ENCODE results near the gene ZNF335.

The ZNF335 gene

DNA sequence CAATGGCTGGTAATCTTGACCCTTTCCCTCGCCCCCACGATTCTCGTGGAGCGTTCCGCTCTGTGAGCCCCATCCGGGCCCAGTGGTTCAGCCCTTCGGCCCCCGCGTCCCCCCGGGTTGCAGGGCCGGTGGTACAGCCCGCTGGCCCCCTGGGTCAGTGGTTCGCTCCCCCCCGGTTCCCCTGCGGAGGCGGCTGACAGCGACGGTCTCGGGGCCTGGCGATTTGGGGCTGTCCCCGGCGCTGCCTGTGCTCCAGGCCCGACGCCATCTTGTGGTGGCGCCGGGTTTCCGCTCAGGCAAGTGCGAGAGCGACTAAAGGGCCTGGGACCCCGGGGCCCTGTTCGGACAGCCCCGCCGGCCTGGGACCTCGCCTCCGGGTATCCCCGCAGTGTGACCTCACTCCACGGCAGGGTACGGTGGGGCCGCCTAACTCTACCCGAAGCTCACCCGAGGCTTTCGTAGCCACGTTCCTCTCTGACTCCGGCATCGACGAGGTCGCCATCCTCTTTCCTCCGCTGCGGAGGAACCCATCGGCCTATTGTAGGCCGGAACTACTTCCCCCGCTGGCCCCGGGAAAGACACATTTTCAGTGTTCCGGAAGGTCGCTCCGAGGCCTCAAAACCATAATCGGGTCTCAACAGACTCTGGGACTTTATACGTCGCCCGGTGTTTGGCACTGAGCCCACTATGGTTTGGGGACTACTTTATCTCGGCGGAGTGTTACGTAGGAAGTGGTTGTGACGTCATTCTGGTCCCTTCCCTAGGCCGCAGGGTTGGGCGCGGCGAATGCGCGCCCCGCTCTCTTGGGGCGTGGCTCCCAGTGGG lies at the start of gene ZNF335:
TSS of gene ZNF335 (minus strand) at position 529 of the 825 bp plus-strand sequence. CDS start 793 bp downstream, outside the sequence.
- DNase-seq (ENCODE audit: low read depth in 2 of 2, low spot score in 1 of 2): peak; percentile 86 to 87

GRCh38 chr20:46020555-46020954 lies 48.6 kb upstream of the ZNF335 start:
- no peak for DNase-seq (ENCODE audit: low read depth in 2 of 2, low spot score in 1 of 2)

DNA sequence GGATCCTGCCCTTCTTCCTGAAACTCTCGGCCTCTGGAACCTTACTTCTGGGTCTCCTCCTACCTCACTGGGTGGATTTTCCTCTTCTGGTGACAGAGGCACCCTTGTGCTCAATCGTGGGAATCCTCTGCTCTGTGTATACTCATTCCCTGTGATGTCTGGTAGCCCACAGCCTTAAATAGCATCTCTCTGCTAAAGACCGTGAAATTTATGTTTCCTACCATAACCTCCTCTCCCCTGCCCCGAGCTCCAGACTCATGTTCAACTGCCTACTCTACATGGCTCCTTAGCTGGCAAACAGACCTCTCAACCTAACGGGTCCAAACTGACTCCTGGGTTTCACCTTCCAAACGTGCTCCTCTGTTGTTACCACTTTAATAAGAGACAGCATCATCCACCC lies 46.6 kb upstream of the ZNF335 start:
- no peak for DNase-seq (ENCODE audit: low read depth in 2 of 2, low spot score in 1 of 2)

DNA sequence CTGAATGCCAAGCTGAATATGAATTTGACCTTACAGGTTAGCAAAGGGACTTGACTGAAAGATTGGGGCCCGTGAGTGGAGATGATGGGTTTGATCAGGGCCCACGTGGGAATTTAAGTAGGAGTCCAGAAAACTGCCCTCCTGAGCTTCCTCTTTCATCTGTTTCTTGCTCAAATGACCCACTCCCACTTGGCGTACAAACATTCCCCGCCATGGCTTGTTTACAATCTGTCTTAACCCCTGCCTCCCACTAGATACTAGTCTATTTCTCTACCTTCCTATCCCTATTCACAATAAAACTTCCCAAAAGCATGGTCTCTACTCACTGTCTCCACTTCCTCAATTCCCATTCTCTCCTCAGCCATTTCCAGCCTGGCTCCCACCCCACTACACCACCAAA lies 46.1 kb upstream of the ZNF335 start:
- DNase-seq (ENCODE audit: low read depth in 2 of 2, low spot score in 1 of 2): no peak

GRCh38 chr20:46017272-46017671 lies 45.3 kb upstream of the ZNF335 start:
- no peak for DNase-seq (ENCODE audit: low read depth in 2 of 2, low spot score in 1 of 2)

DNA sequence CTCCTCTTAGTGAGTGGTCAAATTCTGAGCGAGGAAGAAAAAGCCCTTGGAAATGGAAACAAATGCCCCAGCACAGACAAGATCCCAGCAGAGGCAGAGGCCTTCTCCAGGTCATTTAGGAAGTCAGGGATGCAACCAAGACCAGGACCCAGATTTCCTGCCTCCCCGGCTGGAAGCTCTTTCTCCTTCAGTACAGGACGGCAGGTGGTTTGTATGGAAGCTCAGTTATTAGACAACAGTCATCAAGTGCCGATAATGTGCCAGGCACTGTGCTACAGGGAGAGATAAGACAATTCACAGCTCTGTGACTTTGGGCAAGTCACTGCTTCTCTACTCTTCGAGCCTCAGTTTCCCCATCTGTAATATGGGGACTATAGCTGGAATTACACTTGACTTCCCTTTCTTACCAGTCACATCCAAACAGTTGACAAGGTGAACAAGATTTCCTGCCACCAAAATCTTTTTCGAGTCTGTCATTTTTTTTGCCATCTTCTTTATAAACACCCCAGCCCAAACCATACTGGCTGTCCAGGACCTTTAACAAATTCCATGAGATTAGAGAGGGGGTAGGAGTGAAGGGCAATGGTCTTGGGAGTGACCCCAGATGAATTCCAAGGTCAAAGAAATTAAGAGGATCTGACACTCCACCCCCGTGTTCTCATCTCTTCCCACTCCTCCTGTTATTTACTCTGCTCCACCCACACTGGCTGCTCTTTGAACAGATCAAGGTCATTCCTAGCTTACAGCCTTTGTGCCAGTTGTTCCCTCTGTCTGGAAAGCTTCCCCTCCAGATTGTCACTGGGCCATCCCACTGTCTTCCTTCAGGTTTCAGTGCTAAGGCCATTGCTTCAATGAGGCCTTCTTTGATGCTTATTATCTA lies 42.8 kb upstream of the ZNF335 start:
- DNase-seq (ENCODE audit: low read depth in 2 of 2, low spot score in 1 of 2): no peak

DNA sequence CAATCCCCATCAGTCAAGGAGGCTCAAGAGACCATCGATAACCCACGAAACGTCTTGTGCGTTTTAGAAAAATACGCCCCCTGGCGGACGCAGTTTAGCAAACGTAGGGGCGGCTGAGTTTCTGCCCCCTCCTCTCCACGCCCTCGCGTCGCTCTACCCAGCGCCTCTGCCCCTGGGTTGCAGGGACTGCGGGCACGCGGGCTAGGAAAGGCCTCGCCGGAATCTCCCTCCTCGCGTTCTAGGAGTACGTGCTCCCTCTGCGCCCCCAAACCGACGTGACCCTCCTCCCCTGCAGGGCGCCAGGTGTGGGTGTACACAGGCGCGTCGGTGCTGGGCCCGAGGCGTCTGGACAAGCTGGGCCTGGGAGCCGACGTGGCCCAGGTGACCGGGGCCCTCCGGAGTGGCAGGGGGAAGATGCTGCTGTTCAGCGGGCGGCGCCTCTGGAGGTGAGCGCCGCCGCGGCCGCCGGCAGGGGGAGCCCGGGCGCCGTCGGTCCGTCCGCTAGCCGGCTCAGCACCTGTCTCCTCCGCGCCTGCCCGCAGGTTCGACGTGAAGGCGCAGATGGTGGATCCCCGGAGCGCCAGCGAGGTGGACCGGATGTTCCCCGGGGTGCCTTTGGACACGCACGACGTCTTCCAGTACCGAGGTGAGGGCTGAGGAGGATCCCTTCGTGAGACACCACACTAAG lies 42.0 kb upstream of the ZNF335 start:
- DNase-seq (ENCODE audit: low read depth in 2 of 2, low spot score in 1 of 2): peak; percentile 31 to 45

- no peak for DNase-seq (ENCODE audit: low read depth in 2 of 2, low spot score in 1 of 2)
These were observed 41.4 kb upstream of the ZNF335 start for GRCh38 chr20:46013322-46013828.

DNA sequence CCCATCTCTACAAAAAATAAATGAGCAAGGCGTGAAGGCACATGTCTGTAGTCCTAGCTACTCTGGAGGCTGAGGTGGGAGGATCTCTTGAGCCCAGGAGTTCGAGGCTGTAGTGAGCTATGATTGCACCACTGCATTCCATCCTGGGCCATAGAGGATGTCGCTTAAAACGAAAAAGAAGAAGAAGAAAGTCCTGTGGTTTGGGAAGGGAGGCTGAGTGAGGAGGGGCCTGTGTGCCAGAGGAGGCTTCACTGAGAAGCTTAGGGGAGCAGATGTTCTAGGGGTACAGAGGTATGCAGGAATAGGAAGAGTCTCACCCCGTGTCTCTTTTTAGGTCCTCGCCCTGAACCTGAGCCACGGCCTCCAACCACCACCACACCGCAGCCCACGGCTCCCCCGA lies 40.9 kb upstream of the ZNF335 start:
- DNase-seq (ENCODE audit: low read depth in 2 of 2, low spot score in 1 of 2): no peak

DNA sequence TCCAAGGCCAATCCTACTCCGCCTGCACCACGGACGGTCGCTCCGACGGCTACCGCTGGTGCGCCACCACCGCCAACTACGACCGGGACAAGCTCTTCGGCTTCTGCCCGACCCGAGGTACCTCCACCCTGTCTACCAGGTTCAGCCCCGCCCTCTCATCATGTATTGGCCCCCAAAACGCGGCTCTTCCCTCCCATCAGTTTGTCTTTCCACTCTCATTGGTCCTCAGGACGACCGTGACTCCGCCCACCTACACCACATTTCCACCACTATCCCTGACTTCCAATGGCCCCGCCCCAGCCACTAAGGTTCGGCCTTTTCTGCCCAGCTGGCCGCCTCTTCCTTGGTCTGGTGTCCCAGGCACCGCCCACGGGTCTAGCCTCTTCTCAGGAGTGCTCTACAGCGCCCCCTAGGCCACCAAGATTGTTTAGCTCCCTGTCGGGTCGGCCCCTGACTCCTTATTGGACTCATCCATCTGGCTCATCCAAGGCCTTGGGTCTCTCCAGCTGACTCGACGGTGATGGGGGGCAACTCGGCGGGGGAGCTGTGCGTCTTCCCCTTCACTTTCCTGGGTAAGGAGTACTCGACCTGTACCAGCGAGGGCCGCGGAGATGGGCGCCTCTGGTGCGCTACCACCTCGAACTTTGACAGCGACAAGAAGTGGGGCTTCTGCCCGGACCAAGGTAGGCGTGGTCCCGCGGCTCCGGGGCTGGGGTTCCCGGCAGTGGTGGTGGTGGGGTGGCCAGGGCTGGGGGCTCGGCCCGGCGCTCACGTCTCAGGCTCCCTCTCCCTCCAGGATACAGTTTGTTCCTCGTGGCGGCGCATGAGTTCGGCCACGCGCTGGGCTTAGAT lies 39.9 kb upstream of the ZNF335 start:
- DNase-seq (ENCODE audit: low read depth in 2 of 2, low spot score in 1 of 2): no peak

GRCh38 chr20:46010491-46011391 lies 38.7 kb upstream of the ZNF335 start:
- DNase-seq (ENCODE audit: low read depth in 2 of 2, low spot score in 1 of 2): no peak

DNA sequence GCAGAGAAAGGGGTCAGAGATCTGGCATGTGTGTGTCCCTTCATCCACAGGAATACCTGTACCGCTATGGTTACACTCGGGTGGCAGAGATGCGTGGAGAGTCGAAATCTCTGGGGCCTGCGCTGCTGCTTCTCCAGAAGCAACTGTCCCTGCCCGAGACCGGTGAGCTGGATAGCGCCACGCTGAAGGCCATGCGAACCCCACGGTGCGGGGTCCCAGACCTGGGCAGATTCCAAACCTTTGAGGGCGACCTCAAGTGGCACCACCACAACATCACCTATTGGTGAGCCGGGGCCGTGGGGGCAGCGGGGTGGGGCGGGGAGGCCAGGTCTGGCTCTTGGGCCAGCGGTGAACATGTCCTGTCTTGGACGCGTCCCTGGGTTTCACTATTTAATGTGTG lies 37.8 kb upstream of the ZNF335 start:
- DNase-seq (ENCODE audit: low read depth in 2 of 2, low spot score in 1 of 2): no peak

GRCh38 chr20:46007671-46008070 lies 35.7 kb upstream of the ZNF335 start:
- DNase-seq (ENCODE audit: low read depth in 2 of 2, low spot score in 1 of 2): no peak

GRCh38 chr20:46006964-46007363 lies 35.0 kb upstream of the ZNF335 start:
- DNase-seq (ENCODE audit: low read depth in 2 of 2, low spot score in 1 of 2): no peak

DNA sequence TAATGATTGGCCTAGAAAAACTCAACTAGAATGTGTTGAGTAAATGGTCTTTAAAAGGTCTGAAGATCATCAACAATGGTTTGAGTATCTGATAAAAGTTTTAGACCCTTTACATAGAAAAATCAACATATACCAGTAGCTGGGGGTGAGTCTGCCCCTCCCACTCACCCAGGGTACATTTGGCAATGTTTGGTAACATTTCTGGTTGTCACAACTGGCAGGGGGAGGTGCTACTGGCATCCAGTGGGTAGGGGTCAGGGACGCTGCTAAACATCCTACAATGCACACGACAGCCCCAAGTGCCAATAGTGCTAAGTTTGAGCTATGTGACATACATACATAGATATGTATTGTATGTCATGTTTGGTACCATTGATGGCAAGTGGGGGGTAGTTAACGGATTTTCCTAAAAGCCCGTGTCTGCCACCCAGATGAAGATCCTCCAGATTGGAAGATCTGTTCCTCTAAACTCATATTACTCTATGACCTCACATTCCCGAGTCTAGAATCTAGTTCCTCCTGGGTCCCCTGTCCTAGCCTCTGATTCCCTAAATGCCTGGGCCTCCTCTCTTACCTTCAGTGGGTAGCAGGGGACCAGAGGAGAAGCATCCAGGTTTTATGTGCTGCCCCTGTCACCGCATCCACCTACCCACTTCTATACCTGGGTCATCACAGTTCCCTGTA lies 34.2 kb upstream of the ZNF335 start:
- no peak for DNase-seq (ENCODE audit: low read depth in 2 of 2, low spot score in 1 of 2)

DNA sequence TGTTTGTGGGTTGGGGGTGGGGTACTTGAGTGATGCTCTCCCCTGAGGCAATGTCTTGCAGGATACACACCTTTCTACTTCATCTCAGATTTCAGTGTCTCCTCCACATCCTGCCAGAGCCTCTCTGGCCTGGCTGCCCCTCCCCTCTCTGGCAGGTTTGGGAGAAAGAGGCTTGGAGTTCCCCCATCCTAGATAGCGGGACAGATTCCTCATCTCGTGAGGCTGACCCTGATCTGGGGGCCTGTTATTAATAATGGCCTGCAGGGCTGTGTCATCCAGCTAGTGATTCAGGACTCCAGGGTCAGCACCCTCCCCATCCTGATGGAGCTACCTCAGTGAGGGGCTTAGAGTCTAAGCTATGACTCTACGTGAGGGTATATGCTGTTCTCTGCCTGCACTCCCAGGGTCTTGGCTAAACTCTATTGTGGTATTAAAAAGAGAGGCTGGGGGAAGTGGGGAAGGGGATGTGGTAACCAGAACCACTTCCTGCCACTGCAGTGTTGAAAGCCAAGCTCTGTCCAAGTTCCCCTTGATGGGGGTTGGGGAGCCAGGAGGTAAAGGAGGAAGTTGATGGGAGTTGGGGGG lies 33.0 kb upstream of the ZNF335 start:
- no peak for DNase-seq (ENCODE audit: low read depth in 2 of 2, low spot score in 1 of 2)

DNA sequence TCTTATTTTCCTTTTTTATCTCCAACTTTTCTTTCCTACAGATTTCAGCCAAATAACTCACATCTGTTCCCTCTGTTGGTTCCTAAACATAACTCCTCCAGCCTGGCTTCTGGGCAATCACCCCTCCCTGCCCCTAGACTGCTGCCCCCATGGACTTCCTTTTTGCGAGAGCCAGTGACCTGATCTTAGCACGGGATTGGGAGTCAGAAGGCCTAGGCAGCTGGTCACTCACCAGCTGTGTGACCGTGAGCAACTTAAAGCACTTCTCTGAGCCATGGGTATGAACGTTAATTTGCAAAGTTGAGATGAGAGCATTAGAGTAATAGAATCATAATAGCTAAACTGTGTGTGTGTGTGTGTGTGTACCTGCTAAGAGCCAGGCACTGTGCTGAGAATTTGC lies 32.2 kb upstream of the ZNF335 start:
- no peak for DNase-seq (ENCODE audit: low read depth in 2 of 2, low spot score in 1 of 2)

GRCh38 chr20:46002008-46002407 lies 30.0 kb upstream of the ZNF335 start:
- DNase-seq (ENCODE audit: low read depth in 2 of 2, low spot score in 1 of 2): no peak

DNA sequence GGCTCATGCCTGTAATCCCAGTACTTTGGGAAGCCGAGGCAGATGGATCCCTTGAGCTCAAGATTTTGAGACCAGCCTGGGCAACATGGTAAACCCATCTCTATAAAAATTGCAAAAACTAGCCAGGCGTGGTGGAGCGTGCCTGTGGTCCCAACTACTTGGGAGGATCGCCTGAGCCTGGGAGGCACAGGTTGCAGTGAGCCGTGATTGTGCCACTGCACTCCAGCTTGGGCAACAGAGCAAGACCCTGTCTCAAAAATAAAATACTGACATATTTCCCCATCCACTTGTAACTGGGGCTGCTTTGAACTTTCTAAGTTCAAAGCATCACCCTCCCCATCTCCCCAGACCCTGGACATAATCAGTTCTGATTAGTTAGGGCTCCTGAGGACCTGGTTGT lies 29.5 kb upstream of the ZNF335 start:
- no peak for DNase-seq (ENCODE audit: low read depth in 2 of 2, low spot score in 1 of 2)
